Measurements from ENCODE around the gene OR5B21.

DNA sequence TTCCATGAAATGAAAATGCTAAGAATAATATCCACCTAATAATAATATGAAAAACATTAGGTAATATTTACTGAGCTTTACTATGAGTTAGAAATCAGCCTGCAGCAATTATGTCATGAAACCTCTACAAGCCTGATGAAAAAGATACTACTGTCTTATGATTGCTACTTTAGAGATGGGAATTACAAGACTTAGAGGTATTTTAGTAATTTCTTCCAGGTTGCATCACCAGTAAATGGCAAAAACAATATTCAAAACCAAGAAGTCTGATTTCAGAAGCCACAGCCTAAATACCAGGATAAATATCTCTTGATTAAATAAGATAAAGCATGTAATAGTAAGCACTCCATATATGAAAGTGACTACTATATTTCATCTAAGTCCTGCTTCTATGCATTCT is 13.8 kb downstream of the OR5B21 start:
- TF ChIP-seq, protein P1, sequence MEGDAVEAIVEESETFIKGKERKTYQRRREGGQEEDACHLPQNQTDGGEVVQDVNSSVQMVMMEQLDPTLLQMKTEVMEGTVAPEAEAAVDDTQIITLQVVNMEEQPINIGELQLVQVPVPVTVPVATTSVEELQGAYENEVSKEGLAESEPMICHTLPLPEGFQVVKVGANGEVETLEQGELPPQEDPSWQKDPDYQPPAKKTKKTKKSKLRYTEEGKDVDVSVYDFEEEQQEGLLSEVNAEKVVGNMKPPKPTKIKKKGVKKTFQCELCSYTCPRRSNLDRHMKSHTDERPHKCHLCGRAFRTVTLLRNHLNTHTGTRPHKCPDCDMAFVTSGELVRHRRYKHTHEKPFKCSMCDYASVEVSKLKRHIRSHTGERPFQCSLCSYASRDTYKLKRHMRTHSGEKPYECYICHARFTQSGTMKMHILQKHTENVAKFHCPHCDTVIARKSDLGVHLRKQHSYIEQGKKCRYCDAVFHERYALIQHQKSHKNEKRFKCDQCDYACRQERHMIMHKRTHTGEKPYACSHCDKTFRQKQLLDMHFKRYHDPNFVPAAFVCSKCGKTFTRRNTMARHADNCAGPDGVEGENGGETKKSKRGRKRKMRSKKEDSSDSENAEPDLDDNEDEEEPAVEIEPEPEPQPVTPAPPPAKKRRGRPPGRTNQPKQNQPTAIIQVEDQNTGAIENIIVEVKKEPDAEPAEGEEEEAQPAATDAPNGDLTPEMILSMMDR (conservative IDR thresholded peaks at IDR 0.05 in 1 of 2, IDR thresholded peaks at IDR 0.05 in 1 of 2; ENCODE audit: low read depth in 1 of 2, low read length in 2 of 2), result no peak
- no peak for TF ChIP-seq EZH2 (IDR thresholded peaks at IDR 0.05; ENCODE audit: low read length, missing control alignments)

Data from fibroblast of lung (primary cell).